Measurements from ENCODE around the gene FUZ. TPM values are rescaled to one million over a fixed set of nuclear protein-coding genes. Genes with fewer than 3 reads are reported as not detected.

FUZ gene
- total RNA-seq, 4 donors from 2014 or later = 14.8 to 23.0 (median 20.1) TPM

DNA sequence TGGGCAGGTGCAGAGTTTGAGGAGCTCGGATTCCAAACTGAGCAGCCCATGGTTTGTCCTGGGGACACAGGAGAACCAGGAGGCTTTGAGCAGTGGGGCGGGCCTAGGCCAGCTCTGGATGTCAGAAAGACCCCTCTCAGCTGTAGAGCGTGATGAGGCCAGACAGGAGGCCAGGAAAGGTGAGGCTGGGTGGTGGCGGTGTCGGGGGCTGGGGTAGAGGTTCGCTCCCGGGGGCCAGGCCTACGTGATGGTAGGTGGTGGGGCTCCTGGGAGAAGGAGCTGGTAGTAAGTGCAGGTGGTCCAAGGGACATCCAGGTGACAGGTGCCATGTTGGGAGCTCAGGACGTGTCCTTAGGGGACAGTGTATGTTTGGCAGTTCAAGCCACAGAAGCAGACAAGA, 24.3 kb upstream of the FUZ start:
- Histone ChIP-seq H3K27ac (no peak overlapping the region), H3K9me3 (no peaks in the 10 kb centered on the region), H3K4me1 (no peaks in the 10 kb centered on the region), H3K4me3 (no peak overlapping the region), H3K27me3 (no peaks in the 10 kb centered on the region), H3K36me3 (peaks cover 0 to 86% of the 10 kb centered on the region in 2 donors)
- TF ChIP-seq POLR2AphosphoS5 (IDR thresholded peaks at IDR 0.05) = no peak
- TF ChIP-seq, protein P1, sequence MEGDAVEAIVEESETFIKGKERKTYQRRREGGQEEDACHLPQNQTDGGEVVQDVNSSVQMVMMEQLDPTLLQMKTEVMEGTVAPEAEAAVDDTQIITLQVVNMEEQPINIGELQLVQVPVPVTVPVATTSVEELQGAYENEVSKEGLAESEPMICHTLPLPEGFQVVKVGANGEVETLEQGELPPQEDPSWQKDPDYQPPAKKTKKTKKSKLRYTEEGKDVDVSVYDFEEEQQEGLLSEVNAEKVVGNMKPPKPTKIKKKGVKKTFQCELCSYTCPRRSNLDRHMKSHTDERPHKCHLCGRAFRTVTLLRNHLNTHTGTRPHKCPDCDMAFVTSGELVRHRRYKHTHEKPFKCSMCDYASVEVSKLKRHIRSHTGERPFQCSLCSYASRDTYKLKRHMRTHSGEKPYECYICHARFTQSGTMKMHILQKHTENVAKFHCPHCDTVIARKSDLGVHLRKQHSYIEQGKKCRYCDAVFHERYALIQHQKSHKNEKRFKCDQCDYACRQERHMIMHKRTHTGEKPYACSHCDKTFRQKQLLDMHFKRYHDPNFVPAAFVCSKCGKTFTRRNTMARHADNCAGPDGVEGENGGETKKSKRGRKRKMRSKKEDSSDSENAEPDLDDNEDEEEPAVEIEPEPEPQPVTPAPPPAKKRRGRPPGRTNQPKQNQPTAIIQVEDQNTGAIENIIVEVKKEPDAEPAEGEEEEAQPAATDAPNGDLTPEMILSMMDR (IDR thresholded peaks at IDR 0.05) = no peak
- TF ChIP-seq POLR2A (IDR thresholded peaks at IDR 0.05) = no peak
- TF ChIP-seq EP300 (IDR thresholded peaks at IDR 0.05) = no peak
- WGBS, 2 donors (ENCODE audit: low coverage in 1 of 2) = 87 to 97% methylated on average over 5 to 9 of the region's 9 CpGs
- ATAC-seq = no peak

- Histone ChIP-seq H3K4me1 (no peaks in the 10 kb centered on the region), H3K9me3 (no peaks in the 10 kb centered on the region), H3K36me3 (peaks cover 0 to 91% of the 10 kb centered on the region in 2 donors), H3K4me3 (no peak overlapping the region), H3K27me3 (no peaks in the 10 kb centered on the region), H3K27ac (no peak overlapping the region)
- no peak for TF ChIP-seq POLR2A (IDR thresholded peaks at IDR 0.05)
- TF ChIP-seq POLR2AphosphoS5 (IDR thresholded peaks at IDR 0.05) = no peak
- 78% methylated on average over 1 of the region's 5 CpGs; no CpG with 5 or more reads in 1 of the 2 donors for WGBS, 2 donors (ENCODE audit: low coverage in 1 of 2)
- ATAC-seq = no peak
Observed at GRCh38 chr19:49837009-49837310, 23.9 kb upstream of the FUZ start.

DNA sequence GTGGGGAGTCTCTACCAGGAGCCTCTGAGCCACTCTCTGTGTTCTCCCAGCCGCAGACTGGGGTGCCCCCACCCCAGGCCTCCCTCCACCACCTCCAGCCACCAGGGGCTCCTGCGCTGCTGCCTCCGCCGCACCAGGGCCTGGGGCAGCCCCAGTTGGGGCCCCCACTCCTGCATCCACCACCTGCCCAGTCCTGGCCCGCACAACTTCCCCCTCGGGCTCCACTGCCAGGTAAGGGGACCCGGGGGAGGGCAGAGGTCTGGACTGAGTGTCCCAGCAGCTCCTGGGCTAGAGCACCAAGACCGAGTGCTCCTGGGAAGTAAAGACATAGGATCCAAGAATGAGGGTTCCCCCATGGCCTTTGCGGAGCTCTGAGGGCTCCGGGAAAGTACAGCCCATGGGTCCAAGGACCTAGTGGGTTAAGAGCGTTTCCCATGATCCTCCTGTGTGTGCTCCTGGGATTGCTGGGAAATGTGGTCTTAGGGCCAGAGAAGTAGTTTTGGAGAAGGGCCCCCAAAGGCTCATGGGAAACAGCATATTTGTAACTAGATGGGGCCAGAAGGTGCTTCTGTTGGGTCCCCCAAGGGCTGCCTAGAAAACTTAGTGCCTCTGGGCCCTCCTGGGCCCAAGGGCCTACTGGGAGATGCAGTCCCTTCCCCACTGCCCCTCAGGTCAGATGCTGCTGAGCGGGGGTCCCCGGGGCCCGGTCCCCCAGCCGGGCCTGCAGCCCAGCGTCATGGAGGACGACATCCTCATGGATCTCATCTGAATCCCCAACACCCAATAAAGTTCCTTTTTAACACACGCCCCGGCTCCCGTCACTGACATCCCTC, 23.3 kb upstream of the FUZ start:
- Histone ChIP-seq H3K4me3 (no peak overlapping the region), H3K9me3 (no peaks in the 10 kb centered on the region), H3K36me3 (peaks cover 0 to 96% of the 10 kb centered on the region in 2 donors), H3K4me1 (no peaks in the 10 kb centered on the region), H3K27me3 (no peaks in the 10 kb centered on the region), H3K27ac (no peak overlapping the region)
- ATAC-seq = no peak
- TF ChIP-seq, protein P1 (IDR thresholded peaks at IDR 0.05) = no peak
- TF ChIP-seq POLR2AphosphoS5 (IDR thresholded peaks at IDR 0.05) (no peak), POLR2A (IDR thresholded peaks at IDR 0.05) (no peak), EP300 (IDR thresholded peaks at IDR 0.05) (no peak)
- WGBS, 2 donors (ENCODE audit: low coverage in 1 of 2) = no CpG with 5 or more reads among the region's 20 CpGs

DNA sequence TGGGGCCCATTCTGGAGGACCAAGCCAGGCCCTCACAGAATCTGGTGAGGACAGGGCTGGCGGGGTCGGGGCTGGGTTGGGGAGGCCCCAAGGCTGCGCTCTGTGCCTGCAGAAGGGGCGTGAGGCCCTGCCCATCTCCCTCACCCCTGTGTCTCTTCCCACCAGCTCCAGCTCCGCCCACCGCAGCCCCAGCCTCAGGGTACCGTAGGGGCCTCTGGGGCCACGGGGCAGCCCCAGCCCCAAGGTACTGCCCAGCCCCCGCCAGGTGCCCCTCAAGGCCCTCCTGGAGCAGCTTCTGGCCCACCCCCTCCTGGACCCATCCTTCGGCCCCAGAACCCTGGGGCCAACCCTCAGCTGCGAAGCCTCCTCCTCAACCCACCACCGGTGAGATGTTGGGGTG, 22.5 kb upstream of the FUZ start:
- Histone ChIP-seq H3K27me3 (no peaks in the 10 kb centered on the region), H3K9me3 (no peaks in the 10 kb centered on the region), H3K36me3 (peaks cover 0 to 99% of the 10 kb centered on the region in 2 donors), H3K27ac (no peak overlapping the region), H3K4me1 (no peaks in the 10 kb centered on the region), H3K4me3 (no peak overlapping the region)
- ATAC-seq = no peak
- TF ChIP-seq EP300 (IDR thresholded peaks at IDR 0.05) (no peak), POLR2AphosphoS5 (IDR thresholded peaks at IDR 0.05) (no peak), POLR2A (IDR thresholded peaks at IDR 0.05) (no peak)
- TF ChIP-seq, protein P1 (IDR thresholded peaks at IDR 0.05) = no peak
- WGBS, 2 donors (ENCODE audit: low coverage in 1 of 2) = no CpG with 5 or more reads among the region's 12 CpGs

- Histone ChIP-seq H3K9me3 (no peaks in the 10 kb centered on the region), H3K27ac (no peak overlapping the region), H3K36me3 (peaks cover 0 to 100% of the 10 kb centered on the region in 2 donors), H3K4me3 (no peak overlapping the region), H3K4me1 (no peaks in the 10 kb centered on the region), H3K27me3 (no peaks in the 10 kb centered on the region)
- TF ChIP-seq EP300 (IDR thresholded peaks at IDR 0.05) (no peak), POLR2AphosphoS5 (IDR thresholded peaks at IDR 0.05) (no peak), POLR2A (IDR thresholded peaks at IDR 0.05) (no peak)
- TF ChIP-seq, protein P1 (IDR thresholded peaks at IDR 0.05) = no peak
- no CpG with 5 or more reads among the region's 7 CpGs for WGBS, 2 donors (ENCODE audit: low coverage in 1 of 2)
- no peak for ATAC-seq
Observed at GRCh38 chr19:49833599-49833998, 20.5 kb upstream of the FUZ start.

Measured in gastroesophageal sphincter (tissue), 4 donors.